HG03442 (cell line): ENCODE measurements around the gene MAP6.
"Not testable (repeated sequence)": the region's sequence is repeated elsewhere in the genome, so short reads cannot be mapped to it uniquely, and the experiment has no call there.

ENCODE experiments used
- ATAC-seq: cut with Tn5 transposase; IDR thresholded peaks from one replicate; pipeline ENCODE4 v1.9.1; 2021; ENCODE audit warnings: mild to moderate bottlenecking, moderate library complexity; ENCODE audit not compliant: unreplicated experiment

MAP6 gene

GRCh38 chr11:75668451-75669297, at the start of gene MAP6:
Gene MAP6, minus strand, starts transcription at chr11:75669038. Its CDS starts 669 bp downstream, at chr11:75668369.
- no peak for ATAC-seq

GRCh38 chr11:75717608-75718418, 49.0 kb upstream of the MAP6 start, which contains the start of gene MOGAT2:
Gene MOGAT2, plus strand, starts transcription at chr11:75717838. Its CDS starts 51 bp downstream, at chr11:75717889.
- ATAC-seq, result no peak

GRCh38 chr11:75716659-75717058, 47.8 kb upstream of the MAP6 start:
- ATAC-seq, result no peak

- no peak for ATAC-seq
Observed at GRCh38 chr11:75715688-75716087, 46.9 kb upstream of the MAP6 start.

GRCh38 chr11:75714211-75714610, 45.4 kb upstream of the MAP6 start:
- ATAC-seq, result no peak

GRCh38 chr11:75706260-75706729, 37.5 kb upstream of the MAP6 start:
- ATAC-seq, result no peak

GRCh38 chr11:75705541-75705940, 36.7 kb upstream of the MAP6 start:
- no peak for ATAC-seq

GRCh38 chr11:75703695-75704237, 34.9 kb upstream of the MAP6 start:
- ATAC-seq, result no peak

GRCh38 chr11:75700940-75701339, 32.1 kb upstream of the MAP6 start:
- no peak for ATAC-seq

GRCh38 chr11:75697906-75698581, 29.2 kb upstream of the MAP6 start:
- no peak for ATAC-seq

GRCh38 chr11:75691804-75692203, 23.0 kb upstream of the MAP6 start:
- ATAC-seq, result no peak

- ATAC-seq, result peak; percentile 72
Observed at GRCh38 chr11:75689863-75690609, 21.2 kb upstream of the MAP6 start.

GRCh38 chr11:75683856-75684255, 15.0 kb upstream of the MAP6 start:
- ATAC-seq, result not testable (repeated sequence)

GRCh38 chr11:75679566-75679965, 10.7 kb upstream of the MAP6 start:
- no peak for ATAC-seq

GRCh38 chr11:75678620-75679259, 9.9 kb upstream of the MAP6 start:
- ATAC-seq, result no peak

- no peak for ATAC-seq
Observed at GRCh38 chr11:75677909-75678308, 9.1 kb upstream of the MAP6 start.

GRCh38 chr11:75677275-75677674, 8.4 kb upstream of the MAP6 start:
- no peak for ATAC-seq

GRCh38 chr11:75673977-75674582, 5.2 kb upstream of the MAP6 start:
- no peak for ATAC-seq

- ATAC-seq, result no peak
Observed at GRCh38 chr11:75667831-75668450, 897 bp downstream of the MAP6 start.
